Skeletal muscle cell (primary cell): ENCODE measurements around the gene CALD1.

Experiments used
- DNase-seq: peaks from one replicate; pipeline ENCODE4 v3.0.0-alpha.2; 2010; ENCODE audit warnings: low read depth
- H3K4me3 ChIP-seq: 2 replicates; pipeline ENCODE4 v1.5.1; 2011; ENCODE audit warnings: low read depth, mild to moderate bottlenecking, control low read depth, low read length, moderate library complexity

Gene CALD1

DNA sequence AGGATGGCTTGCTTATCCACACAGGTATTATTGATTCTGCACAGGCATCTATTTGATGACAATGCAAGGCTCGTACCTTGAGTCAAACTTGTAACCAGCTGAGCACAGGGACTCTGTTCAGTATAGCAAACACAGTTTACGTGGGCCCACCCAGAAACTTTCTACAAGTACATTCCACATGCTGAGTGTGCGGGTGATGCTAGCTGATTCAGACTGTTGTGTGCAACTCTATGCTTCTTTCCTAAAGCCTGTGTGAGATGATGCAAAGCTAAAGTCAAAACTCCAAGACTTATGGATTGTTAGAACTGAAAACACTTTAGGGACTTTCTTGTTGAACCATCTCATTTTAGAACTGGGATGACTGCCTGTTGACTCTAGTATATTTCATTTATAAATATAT, 21.5 kb upstream of the CALD1 start:
- no peak for DNase-seq
- H3K4me3 ChIP-seq, result no peak overlapping the region

DNA sequence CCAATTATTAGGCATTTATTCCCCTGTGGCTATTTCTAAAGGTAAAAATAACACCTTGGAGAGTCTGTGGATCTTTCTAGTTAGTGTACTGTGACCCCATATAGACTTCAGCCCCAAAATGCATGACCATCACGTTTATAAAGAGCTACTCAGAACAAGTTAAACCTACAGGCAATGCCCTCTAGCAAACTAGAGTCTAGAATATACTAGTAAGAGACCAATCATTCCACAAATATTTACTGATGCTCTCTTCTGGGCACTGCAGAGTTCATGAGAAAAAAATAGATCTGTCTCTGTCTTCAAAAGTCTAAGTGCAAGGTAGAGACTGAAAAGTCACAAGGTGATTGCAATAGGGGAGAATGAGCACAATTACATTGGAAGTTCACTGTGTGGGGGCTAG, 20.5 kb upstream of the CALD1 start:
- no peak overlapping the region for H3K4me3 ChIP-seq
- no peak for DNase-seq

DNA sequence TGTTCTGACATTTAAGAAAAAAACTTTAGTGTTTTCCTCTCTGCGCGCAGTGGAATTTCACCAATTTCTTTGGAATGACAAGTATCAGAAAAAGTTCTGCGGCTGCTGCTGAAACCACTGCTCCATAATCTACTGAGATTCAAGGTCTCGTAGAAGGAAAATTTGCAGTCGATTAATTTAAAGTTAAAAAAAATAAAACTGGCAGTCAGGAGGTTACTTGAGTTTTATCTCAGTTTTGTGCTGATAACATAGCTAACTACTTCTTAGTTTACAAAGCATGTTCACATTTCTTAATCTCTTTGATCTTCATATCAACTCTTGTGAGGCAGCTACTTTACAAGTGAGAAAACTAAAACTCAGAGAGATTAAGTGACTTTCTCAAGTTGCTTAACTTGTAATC, 18.2 kb upstream of the CALD1 start:
- no peak for DNase-seq
- H3K4me3 ChIP-seq, result no peak overlapping the region

DNA sequence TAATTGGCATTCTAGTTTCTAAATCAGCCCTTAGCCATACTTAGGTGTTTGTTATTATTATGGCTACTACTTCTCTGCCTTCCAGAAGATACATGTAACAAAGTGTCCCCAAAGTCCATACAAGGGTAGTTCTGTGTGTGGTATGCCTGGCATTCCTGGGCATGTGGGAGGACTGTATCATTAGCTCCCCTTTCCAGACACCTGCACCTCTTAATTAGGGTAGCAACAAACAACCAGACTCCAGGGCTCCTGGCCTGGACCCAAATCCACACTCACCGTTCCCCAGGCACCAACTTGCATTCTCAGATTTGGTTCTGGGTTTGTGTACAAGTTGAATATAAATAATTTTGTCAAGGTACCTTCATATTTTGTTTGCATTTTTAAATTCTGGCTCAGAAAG, 15.5 kb upstream of the CALD1 start:
- DNase-seq, result no peak
- no peak overlapping the region for H3K4me3 ChIP-seq

DNA sequence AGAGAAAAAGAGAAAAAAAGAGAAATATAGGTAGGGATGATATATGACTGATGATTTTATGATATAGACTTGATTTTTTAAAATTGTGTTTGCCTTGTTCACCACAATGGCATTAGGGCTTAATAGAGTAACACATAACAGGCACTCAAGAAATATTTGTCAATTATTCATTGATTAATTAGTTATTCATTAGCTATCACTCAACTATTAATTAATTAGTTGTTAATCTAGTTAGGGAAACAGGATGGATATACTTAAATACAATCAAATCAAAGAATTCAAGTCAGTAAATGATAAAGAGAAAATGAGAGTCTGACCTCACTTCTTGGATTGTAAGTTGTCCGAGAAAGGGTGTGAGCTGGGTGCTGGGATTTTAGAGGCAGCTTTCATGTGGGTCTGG, 15.1 kb upstream of the CALD1 start:
- no peak for DNase-seq
- no peak overlapping the region for H3K4me3 ChIP-seq

DNA sequence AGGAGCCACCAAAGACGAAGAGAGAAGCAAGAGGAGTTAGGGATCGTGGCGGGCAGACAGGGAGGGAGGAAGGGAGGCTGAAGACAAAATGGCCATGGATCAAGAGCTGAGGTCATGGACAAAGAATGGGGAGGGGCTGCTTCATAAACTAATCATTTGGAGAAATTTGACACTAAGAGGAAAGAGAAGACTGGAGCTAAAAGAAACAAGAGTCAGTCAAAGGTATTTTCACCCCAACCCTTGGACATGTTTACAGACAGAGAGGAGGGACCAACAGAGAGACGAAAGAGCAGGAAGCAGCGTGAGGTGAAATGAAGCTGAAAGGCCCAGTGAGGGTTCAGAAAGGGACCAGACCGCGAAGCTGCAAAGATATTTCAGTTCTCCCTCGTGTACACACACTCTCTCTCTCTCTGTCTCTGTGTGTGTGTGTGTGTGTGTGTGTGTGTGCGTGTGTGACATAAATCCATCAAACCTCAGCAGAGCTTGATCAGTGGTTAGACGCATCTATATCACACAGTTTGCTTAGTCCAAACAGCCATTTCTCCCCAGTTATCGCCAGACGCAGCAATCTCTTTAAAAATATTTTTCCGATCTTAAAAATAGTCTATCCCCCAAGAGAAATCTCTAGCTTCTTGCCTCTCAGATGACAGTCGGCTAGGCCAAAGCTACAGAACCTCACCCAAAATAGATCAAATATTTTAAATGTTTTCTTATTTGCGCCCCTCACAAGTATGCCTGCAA, 12.5 kb upstream of the CALD1 start:
- no peak for DNase-seq
- H3K4me3 ChIP-seq, result no peak overlapping the region

DNA sequence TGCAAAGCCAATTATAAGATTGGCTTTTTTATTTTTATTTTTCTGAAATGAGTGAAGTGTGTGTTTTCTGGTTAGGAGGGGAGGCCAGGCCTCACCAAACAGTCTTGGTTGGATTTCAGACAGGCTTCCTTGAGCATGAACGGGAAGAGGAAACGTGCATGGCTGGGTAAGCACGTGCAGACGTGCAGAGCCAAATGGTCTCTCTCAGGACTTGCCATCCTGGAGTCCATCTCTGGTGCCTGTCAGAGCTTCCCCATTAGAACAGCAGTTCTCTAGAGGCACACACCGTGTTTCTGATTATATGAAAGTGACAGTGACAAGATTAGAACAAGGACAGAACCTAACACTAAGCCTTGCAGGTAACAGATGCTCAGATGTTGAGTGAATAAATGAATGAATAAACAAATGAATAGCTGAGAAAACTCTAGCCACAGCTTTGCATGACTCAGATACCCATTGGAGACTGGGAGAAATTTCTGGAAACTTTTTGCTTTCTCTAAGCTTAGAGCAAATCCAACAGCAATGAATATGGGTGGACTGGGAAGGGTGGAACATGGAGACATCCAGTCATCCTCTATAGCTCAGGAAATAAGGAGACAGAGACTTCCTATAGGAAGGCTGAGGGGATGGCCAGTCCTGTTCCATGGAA, 11.8 kb upstream of the CALD1 start:
- no peak overlapping the region for H3K4me3 ChIP-seq
- DNase-seq, result no peak

DNA sequence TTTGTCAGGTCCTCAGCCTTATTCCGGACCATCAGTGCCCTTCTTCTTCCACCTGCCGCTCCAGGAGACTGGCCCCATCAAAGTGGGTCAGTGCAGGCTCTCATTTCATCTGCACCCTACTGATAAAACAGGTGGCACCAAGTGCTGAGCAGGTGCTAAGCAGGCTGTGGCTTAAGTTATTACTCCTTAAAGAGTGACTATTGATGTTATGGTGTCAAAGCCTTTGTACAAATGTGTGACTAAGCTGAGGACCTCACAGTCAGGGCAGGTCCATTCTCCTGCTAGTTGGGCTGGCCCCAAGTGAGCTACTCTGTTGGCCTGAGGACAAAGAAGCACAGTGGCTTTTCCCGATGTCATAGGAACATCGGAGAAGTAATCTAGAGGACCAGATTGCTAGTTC, 11.2 kb upstream of the CALD1 start:
- no peak overlapping the region for H3K4me3 ChIP-seq
- DNase-seq, result no peak

DNA sequence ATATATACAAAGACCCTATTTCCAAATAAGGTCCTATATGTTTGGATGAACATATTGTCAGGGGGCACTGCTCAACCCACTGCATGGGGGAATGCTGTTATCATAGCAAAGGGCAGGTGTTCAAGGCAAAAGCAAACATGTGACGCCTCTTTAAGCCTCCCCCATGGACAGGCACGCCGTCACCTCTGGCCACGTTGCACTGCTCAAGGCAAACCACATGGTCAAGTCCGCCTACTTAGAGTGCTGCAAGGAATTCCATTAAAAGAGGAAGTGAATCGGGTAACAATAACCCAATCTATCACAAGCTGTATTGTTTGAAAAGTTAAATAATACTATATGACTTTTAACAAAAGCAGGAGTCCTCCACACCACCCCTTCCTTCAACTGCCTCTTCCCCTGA, 8.8 kb upstream of the CALD1 start:
- DNase-seq, result no peak
- H3K4me3 ChIP-seq, result no peak overlapping the region

DNA sequence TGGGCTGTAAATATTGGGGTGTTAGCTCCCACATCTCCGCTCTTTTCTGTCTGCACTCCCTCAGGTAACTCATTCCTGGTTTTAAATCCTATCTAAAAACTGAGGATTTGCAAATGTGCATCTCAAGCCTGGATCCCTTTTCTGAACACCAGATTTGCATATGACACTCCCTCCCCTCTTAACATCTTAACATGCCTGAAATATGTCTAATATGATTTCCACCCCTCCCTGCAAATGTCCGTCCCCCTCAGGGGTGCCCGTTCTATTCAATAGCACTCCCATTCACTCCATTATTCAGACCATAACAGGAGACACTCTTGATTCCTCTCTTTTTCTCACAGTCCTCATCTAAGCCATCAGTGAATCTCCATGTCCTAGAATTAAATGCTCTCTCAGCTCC, 8.3 kb upstream of the CALD1 start:
- DNase-seq, result no peak
- H3K4me3 ChIP-seq, result no peak overlapping the region

DNA sequence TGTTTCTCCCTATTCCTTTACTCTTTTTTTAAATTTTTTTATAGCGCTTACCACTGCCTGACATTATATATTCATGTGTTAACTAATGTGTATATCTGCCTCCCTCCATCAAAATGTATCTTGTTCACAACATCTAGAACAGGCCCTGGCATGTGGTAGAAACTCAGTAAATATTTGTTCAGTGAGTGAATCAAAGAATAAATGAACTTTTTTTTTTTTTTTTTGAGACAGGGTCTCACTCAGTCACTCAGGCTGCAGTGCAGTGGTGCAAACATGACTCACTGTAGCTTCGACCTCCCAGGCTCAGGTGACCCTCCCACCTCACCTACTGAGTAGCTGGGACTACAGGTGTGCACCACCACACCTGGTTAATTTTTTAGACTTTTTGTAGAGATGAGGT, 7.5 kb upstream of the CALD1 start:
- no peak for DNase-seq
- H3K4me3 ChIP-seq, result no peak overlapping the region

DNA sequence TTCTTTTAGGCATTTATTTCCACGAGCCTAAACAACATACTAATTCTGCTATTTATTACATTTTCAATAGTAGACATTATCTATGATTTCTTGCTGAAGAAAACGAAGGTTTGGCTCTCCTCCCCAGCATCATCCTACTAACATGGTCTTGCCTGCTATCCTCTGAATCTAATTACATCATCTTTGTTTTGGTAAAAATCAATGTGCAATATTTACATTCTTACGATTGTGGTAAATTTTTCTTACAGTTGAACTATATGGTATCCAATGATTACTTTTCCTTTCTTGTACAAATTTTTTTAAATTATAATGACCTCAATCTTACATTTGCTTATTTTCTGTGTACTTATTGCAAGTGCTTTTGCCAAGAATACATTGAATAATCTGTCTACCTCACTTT, 7.0 kb upstream of the CALD1 start:
- no peak overlapping the region for H3K4me3 ChIP-seq
- DNase-seq, result no peak

DNA sequence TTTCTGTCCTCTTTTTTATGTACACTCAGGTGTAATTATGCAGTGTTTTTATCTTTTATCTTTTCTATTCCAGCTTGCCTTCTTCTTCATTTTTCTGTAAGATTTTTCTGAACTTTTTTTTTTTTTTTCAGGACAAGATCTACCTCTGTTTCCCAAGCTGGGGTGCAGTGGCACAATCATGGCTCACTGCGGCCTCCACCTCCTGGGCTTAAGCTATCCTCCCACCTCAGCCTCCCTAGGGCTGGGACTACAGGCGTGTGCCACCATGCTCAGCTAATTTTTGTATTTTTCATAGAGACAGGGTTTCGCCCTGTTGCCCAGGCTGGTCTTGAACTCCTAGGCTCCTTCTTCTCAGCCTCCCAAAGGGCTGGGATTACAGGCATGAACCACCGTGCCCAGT, 6.3 kb upstream of the CALD1 start:
- no peak for DNase-seq

DNA sequence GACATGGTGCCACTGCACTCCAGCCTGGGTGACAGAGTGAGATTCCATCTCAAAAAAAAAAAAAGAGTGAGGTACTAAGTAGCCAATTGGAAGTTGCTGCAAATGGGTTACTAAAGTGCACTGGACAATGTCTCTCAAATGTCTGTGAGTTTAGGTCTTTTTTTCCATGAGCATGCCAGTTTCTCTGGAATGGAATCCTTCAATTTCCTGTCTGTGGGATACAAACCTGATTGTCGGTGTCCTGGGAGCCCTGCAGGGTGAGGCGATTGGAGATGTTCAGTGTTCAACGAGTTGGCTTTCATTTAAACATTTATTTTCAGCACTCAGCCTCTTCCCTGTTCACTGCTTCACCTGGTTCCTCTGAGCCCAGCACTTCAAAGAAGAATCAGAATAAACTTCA, 5.3 kb upstream of the CALD1 start:
- DNase-seq, result no peak

More for the DNA sequence above, 6.3 kb upstream of the CALD1 start:
- H3K4me3 ChIP-seq, result no peak overlapping the region

DNA sequence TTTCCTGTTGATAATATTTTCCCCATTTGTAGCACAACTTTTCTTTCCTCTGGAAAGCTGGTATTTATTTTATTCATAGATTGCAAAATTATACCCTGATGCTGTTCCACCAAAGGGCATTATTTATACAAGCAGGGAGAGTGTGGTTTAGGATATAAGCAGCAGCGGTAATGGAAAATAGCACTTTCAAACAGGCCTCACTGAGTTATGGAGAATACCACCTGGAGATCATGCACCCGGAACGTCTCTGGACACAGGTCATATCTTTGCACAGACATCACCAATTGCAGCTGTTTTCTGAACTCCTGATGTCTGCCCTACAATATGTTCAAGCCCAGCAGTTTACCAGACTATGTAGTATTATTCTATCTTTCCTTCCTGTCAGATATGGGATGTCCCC, 2.0 kb upstream of the CALD1 start:
- no peak for DNase-seq
- no peak overlapping the region for H3K4me3 ChIP-seq

More for the DNA sequence above, 5.3 kb upstream of the CALD1 start:
- H3K4me3 ChIP-seq, result no peak overlapping the region

DNA sequence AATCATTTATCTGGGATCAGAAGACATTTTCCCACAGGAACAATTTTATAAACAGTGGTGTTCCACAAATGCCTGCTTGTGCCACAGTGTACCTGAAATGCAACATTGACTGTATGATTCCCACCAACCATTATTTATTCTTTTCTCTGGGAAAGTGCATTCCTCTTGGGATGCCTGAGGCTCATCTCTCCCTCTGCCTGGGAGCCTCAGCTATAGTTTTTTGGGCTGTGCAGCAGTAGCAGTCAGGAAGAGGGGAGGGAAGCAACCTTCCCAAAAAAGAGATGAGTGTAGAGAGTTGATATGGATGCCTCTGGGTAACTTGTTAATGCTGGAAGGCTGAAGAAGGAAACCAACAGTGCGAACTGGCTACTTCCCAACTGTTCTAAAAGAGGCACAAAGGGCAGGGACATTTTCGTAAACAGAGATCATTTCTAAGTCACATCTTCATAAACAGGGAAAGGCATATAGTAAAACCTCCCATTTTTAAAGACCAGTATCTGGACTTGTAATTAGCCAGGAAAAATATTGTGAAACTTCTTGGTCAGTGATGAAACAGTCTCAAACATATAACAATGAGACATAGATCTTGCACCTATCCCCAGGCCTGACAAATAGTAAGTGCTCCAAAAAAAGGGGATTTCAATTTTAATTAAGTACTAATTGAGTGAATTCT, 1.4 kb upstream of the CALD1 start:
- no peak for DNase-seq
- no peak overlapping the region for H3K4me3 ChIP-seq

DNA sequence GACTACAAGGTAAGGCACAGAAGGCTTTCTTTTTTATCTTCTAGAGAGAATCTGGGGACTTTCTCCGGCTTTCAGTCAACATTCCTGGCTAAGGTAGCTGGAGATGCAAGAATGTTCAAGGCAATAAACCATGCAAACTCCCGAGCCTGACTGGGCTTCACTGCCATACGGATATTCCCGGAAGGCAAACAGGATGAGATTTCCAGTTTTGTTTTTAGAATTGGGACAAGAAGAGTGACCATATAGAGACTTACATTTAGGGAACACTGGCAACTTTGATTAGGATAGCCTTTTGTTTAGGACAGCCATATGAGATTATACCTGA, 269 bp downstream of the CALD1 start:
- H3K4me3 ChIP-seq, result peak overlapping the region; percentile 76
- no peak for DNase-seq

DNA sequence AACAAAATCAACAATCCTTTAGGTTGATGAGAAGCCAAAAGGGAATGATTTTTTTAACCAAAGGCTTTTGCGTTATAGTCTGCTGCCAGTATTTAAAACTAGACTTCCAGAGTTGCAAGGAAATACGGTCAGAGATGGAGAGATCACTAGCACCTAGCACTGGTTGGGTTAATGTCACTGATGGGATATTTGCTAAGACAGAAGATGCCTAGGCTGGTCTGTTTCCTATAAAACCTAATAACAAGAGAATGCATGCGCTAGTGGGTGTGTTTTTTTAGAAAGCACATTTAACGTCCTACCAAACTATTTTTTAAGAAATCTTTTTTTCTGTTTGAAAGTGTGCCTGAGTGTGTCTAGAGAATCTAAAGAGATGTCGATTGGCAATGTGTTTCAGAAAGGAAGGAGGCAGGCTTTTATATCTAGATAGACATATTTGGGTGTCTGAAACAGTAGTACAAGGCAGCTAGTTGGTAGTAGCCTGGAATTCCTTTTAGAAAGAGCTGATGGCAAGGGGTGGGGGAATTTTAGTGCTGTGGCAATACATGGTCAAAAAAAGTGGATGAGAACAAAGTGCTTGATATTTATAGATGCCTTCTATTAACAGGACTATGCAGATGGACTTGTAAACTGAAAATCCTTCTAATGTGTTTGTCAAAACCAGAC, 863 bp downstream of the CALD1 start:
- DNase-seq, result no peak
- peak overlapping the region; percentile 76 for H3K4me3 ChIP-seq

DNA sequence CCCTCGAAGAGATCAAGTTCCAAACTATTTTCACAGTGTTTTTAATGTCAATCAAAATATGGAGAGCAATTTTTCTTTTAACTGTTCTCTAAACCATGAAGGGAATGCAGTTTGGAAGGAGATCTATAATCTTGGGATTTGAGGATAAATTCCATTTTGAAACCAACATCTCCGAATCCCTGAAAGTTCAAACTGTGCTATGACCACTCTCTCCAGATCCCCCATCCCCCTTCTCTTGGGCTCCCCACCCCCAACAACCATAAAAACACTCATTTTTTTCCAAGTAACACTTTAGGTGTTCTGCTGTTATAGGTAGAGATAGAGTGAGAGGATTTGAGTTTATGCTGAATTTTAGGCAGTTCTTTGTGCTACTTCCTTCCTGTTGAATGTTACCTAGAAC, 1.7 kb downstream of the CALD1 start:
- peak overlapping the region; percentile 76 for H3K4me3 ChIP-seq

DNA sequence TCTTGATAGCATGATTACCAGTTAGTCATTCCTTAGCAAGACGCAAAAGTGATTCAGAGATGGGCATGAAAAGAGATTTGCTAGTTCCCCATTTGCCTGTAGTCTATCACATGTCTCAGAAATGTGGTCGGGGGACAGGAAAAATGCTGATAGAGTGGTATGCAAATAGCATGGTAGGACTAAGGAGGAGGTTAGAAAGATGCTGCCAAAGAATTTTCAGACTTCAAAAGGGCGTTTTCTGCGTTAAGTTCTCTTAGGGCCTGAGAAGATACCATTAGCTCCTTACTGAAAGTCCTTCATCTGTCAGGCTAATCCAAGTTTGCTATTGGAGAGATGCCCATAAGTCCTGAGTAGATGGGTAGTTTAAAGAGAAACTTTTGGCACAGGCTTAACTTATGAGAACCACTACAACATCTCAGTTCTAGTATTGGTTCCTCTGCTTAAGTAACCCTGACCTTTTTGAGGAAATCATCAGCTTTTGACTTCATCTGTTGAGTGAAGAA, 2.7 kb downstream of the CALD1 start:
- H3K4me3 ChIP-seq, result peak overlapping the region; percentile 76

More for the DNA sequence above, 1.7 kb downstream of the CALD1 start:
- DNase-seq, result no peak

More for the DNA sequence above, 2.7 kb downstream of the CALD1 start:
- no peak for DNase-seq
